ENCODE results near the gene FAM171A2. TPM values are rescaled to one million over a fixed set of nuclear protein-coding genes. Genes with fewer than 3 reads are reported as not detected.

Gene FAM171A2
- total and polyA plus RNA-seq, 2 of the 8 experiments (the other 6 are each of a cell fraction or from before 2014, with no cell fraction given) = 21.9 to 24.1 TPM

DNA sequence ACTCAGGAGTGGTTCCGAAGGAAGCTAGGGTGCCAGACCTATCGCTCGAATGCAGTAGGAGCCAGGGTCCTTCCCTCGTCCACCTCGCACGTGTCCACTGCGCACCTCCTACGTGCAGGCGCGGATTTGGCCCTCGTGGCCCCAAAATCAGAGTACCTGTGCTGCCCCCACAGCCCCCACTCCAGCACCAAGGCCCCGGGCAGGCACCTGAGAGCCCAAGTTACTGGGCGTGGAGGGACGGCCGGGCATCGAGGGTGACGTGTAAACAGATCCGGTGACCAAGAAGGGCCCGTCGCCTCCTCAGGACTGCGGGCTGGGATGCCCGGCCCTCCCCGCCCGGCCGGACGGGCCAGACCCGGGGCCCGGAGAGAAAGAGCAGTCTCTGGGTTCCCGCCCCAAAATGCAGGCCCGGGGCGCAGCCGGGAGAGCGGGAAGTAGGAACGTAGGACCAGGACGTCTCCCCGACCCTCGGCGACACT lies 39.5 kb downstream of the FAM171A2 start:
- no peak overlapping the region for H3K4ac ChIP-seq (replicated peaks; ENCODE audit: insufficient read length, low read depth, low read length)
- H3K4me2 ChIP-seq (ENCODE audit: insufficient read depth in 1 of 2, low read depth in 2 of 2, low read length in 2 of 2) = peak overlapping the region; percentile 83 to 97
- TF ChIP-seq, protein P1, sequence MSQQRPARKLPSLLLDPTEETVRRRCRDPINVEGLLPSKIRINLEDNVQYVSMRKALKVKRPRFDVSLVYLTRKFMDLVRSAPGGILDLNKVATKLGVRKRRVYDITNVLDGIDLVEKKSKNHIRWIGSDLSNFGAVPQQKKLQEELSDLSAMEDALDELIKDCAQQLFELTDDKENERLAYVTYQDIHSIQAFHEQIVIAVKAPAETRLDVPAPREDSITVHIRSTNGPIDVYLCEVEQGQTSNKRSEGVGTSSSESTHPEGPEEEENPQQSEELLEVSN (IDR thresholded peaks at IDR 0.05) = peak; percentile 12; the same call in 1 of the 2 replicates
- no peak for TF ChIP-seq FOSL1 (IDR thresholded peaks at IDR 0.05; ENCODE audit: insufficient read depth, low read depth, low read length)
- TF ChIP-seq, protein P2, sequence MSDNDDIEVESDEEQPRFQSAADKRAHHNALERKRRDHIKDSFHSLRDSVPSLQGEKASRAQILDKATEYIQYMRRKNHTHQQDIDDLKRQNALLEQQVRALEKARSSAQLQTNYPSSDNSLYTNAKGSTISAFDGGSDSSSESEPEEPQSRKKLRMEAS (IDR thresholded peaks at IDR 0.05) = peak; percentile 78
- TF ChIP-seq NANOG (IDR thresholded peaks at IDR 0.05; ENCODE audit: insufficient read depth, low read depth, low read length, poor library complexity, severe bottlenecking) = no peak
- TF ChIP-seq MAFK (IDR thresholded peaks at IDR 0.05; ENCODE audit: low read depth, low read length) = no peak
- no peak overlapping the region for H2BK15ac ChIP-seq (ENCODE audit: low read length)
- no peak for FAIRE-seq
- H3K23ac ChIP-seq (ENCODE audit: insufficient read length) = no peak overlapping the region
- H4K8ac ChIP-seq (ENCODE audit: extremely low read depth, insufficient read depth, low read length) = peak overlapping the region; percentile 40; the same call in 1 of the 2 replicates
- peak overlapping the region; percentile 44; the same call in 1 of the 2 replicates for H2BK5ac ChIP-seq (ENCODE audit: low read depth, low read length)
- H3K27me3 ChIP-seq (replicated peaks in 1 of 4; ENCODE audit: control insufficient read depth in 3 of 4, extremely low read depth in 1 of 4, insufficient read depth in 3 of 4, low read length in 3 of 4) = peaks cover 0 to 6% (median 0%) of the 10 kb centered on the region in 4 experiments; a peak in 5 of 7 replicates
- H3K27ac ChIP-seq (ENCODE audit: low read depth, low read length) = 0 out of 2 replicates have a peak overlapping the region, but pooled peaks have one; percentile 29
- no peak for DNase-seq (ENCODE audit: low read depth in 1 of 2, low spot score in 2 of 2)
- H3K79me2 ChIP-seq (ENCODE audit: control insufficient read depth in 1 of 2, insufficient read depth in 2 of 2, low read length in 2 of 2) = peaks cover 3 to 13% of the 10 kb centered on the region in 2 experiments; a peak in 3 of 4 replicates
- H4K5ac ChIP-seq (ENCODE audit: insufficient read length, low read depth, low read length) = peak overlapping the region; percentile 16
- peak overlapping the region; percentile 96 for H3K18ac ChIP-seq (ENCODE audit: extremely low read depth, low read length)
- no peak overlapping the region for H2BK20ac ChIP-seq (ENCODE audit: low read length)
- H3K36me3 ChIP-seq (ENCODE audit: control insufficient read depth in 2 of 4, insufficient read depth in 4 of 4, low read length in 3 of 4) = peaks cover 7 to 30% (median 22%) of the 10 kb centered on the region in 4 experiments; a peak in 7 of 8 replicates
- H3K9me3 ChIP-seq (ENCODE audit: insufficient read depth in 2 of 2, low read depth in 1 of 2, low read length in 1 of 2) = no peaks in the 10 kb centered on the region
- WGBS, 2 experiments (ENCODE audit: extremely low coverage in 1 of 2, insufficient coverage in 1 of 2, insufficient read length in 1 of 2, insufficient replicate concordance in 2 of 2, low coverage in 1 of 2, low lambda C conversion rate in 2 of 2, missing lambda C conversion rate in 1 of 2) = 3% methylated on average over 30 of the region's 38 CpGs; no CpG with 5 or more reads in 1 of the 2 experiments
- peak overlapping the region; percentile 33 for H2BK120ac ChIP-seq (replicated peaks; ENCODE audit: low read depth, low read length)
- peaks cover 0 to 11% (median 6%) of the 10 kb centered on the region in 4 experiments; a peak in 5 of 7 replicates for H3K4me1 ChIP-seq (replicated peaks in 1 of 4; ENCODE audit: control insufficient read depth in 3 of 4, insufficient read depth in 4 of 4, low read length in 3 of 4)
- peaks cover 13% of the 10 kb centered on the region; the same call in 1 of the 2 replicates for H3K23me2 ChIP-seq (ENCODE audit: low read depth, low read length)
- H4K91ac ChIP-seq (replicated peaks; ENCODE audit: insufficient read length, low read length) = peak overlapping the region; percentile 55
- ChIA-PET CTCF (ENCODE audit: partially characterized antibody) (interaction anchor here (0.7 to 3.9 kb wide), 8 partner anchors 8 to 120 kb away, joined by 3 to 19 read pairs (median 4); partner anchors contain the start of genes GRN and SLC4A1), POLR2A (ENCODE audit: partially characterized antibody) (interaction anchor here (0.7 to 14.6 kb wide), 10 partner anchors 8 to 132 kb away, joined by 3 to 135 read pairs (median 4); partner anchors contain the start of genes GRN, RUNDC3A and UBTF)
- peak overlapping the region; percentile 74 to 92 (median 84) for H3K4me3 ChIP-seq (ENCODE audit: extremely low read depth in 1 of 4, insufficient read depth in 2 of 4, low read depth in 3 of 4, low read length in 4 of 4)
- H2AFZ ChIP-seq (ENCODE audit: low read length) = no peak overlapping the region
- peak overlapping the region; percentile 59 for H3K56ac ChIP-seq (replicated peaks; ENCODE audit: insufficient read length, low read depth, low read length)
- peaks cover 11% of the 10 kb centered on the region for H3K79me1 ChIP-seq (ENCODE audit: low read depth, low read length)
- H4K20me1 ChIP-seq (replicated peaks in 1 of 2; ENCODE audit: control insufficient read depth in 1 of 2, insufficient read depth in 2 of 2, low read length in 2 of 2) = peaks cover 3 to 15% of the 10 kb centered on the region in 2 experiments
- H3K9ac ChIP-seq (replicated peaks in 1 of 4; ENCODE audit: extremely low read depth in 1 of 4, low read depth in 3 of 4, low read length in 3 of 4) = peak overlapping the region; percentile 51 to 71 (median 64)
- H3K14ac ChIP-seq (ENCODE audit: insufficient read length) = no peak overlapping the region
- 0 out of 2 replicates have a peak overlapping the region, but pooled peaks have one; percentile 53 for H2AK5ac ChIP-seq (ENCODE audit: low read depth, low read length)
- H2BK12ac ChIP-seq (ENCODE audit: low read depth, low read length) = 0 out of 2 replicates have a peak overlapping the region, but pooled peaks have one; percentile 39

Measured in H1 (cell line).